ENCODE measurements around the gene MSLN. TPM values are rescaled to one million over a fixed set of nuclear protein-coding genes. Genes with fewer than 3 reads are reported as not detected.

Gene MSLN
- total and polyA plus RNA-seq, 2 of the 13 experiments (the other 11 are each of a cell fraction or from before 2014, with no cell fraction given), result 2.0 to 2.3 TPM

GRCh38 chr16:800834-801511 is 40.4 kb downstream of the MSLN start:
- FAIRE-seq (no peak), DNase-seq (ENCODE audit: low spot score) (no peak), ATAC-seq (peak; percentile 23)
- Histone ChIP-seq H3K36me3 (replicated peaks in 1 of 2; ENCODE audit: control insufficient read depth in 1 of 2, insufficient read depth in 2 of 2, low read length in 2 of 2) (0 out of 5 replicates have a peak, but pooled peaks cover 1 to 2% of the 10 kb centered on the region in 2 experiments), H2AFZ (ENCODE audit: low read length) (no peak overlapping the region), H3K4me3 (replicated peaks in 1 of 3; ENCODE audit: insufficient read depth in 1 of 3, low read depth in 2 of 3, low read length in 3 of 3) (no peak overlapping the region), H3K9me3 (ENCODE audit: low read length) (no peaks in the 10 kb centered on the region), H3K79me2 (ENCODE audit: insufficient read depth, low read length) (no peaks in the 10 kb centered on the region), H3K9ac (ENCODE audit: insufficient read depth, low read depth, low read length) (no peak overlapping the region), H4K20me1 (ENCODE audit: insufficient read depth, low read length) (no peaks in the 10 kb centered on the region), H3K4me2 (ENCODE audit: low read depth, low read length) (no peak overlapping the region), H3K4me1 (ENCODE audit: insufficient read depth, low read length) (no peaks in the 10 kb centered on the region), H3K27ac (ENCODE audit: extremely low read length, insufficient read depth, low read length) (no peak overlapping the region), H3K27me3 (ENCODE audit: control insufficient read depth in 1 of 2, insufficient read depth in 2 of 2, low read length in 2 of 2) (peaks cover 27 to 52% of the 10 kb centered on the region in 2 experiments)
- BruUV-seq (replicated peaks), result no TSS peak
- intact Hi-C loops (cut with micrococcal nuclease; ENCODE audit: unreplicated experiment) (no loop called here), in situ Hi-C loops (cut with HindIII; ENCODE audit: extremely low pct_ligation_motif_present, low pct_unique_long_range_greater_than_20kb) (loop anchor here (25.0 kb wide), 1 partner anchor 411 kb away; no protein-coding TSS in a partner anchor)
- CTCF ChIA-PET (ENCODE audit: low intra/inter-chr PET ratio, low total read pairs), result no interaction called here
- 50% methylated on average over 4 of the region's 17 CpGs for WGBS (ENCODE audit: low lambda C conversion rate)
- POLR2A ChIA-PET, result no interaction called here
- TF ChIP-seq ZFP91 (CRISPR knock-in tag; IDR thresholded peaks at IDR 0.05; ENCODE audit: borderline replicate concordance) (peak; percentile 11; the same call in 1 of the 2 replicates), NFATC3 (CRISPR knock-in tag; IDR thresholded peaks at IDR 0.05) (no peak), AGO1 (IDR thresholded peaks at IDR 0.05; ENCODE audit: low read depth, low read length, poor library complexity, severe bottlenecking) (peak; percentile 49), ZNF414 (CRISPR knock-in tag; IDR thresholded peaks at IDR 0.05) (no peak), TRAFD1 (CRISPR knock-in tag; IDR thresholded peaks at IDR 0.05; ENCODE audit: borderline replicate concordance) (no peak), ZNF644 (CRISPR knock-in tag; IDR thresholded peaks at IDR 0.05; ENCODE audit: low read depth) (no peak), MLX (CRISPR knock-in tag; IDR thresholded peaks at IDR 0.05) (no peak), SIX4 (CRISPR knock-in tag; IDR thresholded peaks at IDR 0.05) (no peak), KLF9 (CRISPR knock-in tag; IDR thresholded peaks at IDR 0.05; ENCODE audit: low read depth) (no peak), ZNF296 (CRISPR knock-in tag; conservative IDR thresholded peaks at IDR 0.05) (no peak), FOXA3 (CRISPR knock-in tag; IDR thresholded peaks at IDR 0.05) (no peak), ZNF33A (CRISPR knock-in tag; IDR thresholded peaks at IDR 0.05; ENCODE audit: borderline replicate concordance) (no peak), EED (CRISPR knock-in tag; IDR thresholded peaks at IDR 0.05) (no peak), ZNF724P (CRISPR knock-in tag; IDR thresholded peaks at IDR 0.05; ENCODE audit: borderline replicate concordance) (no peak), REXO4 (CRISPR knock-in tag; IDR thresholded peaks at IDR 0.05; ENCODE audit: borderline replicate concordance) (no peak), ZNF772 (CRISPR knock-in tag; IDR thresholded peaks at IDR 0.05) (no peak), HDAC6 (IDR thresholded peaks at IDR 0.05; ENCODE audit: low read depth, low read length) (no peak), HBP1 (CRISPR knock-in tag; IDR thresholded peaks at IDR 0.05; ENCODE audit: low read depth) (no peak), ZFP36L1 (CRISPR knock-in tag; IDR thresholded peaks at IDR 0.05) (no peak)

Data from HepG2 (cell line).